ENCODE results near the gene SPACDR.
A peak's percentile ranks its signal among the peaks of the same experiment; 100 is the strongest.
"Not testable (repeated sequence)": the region's sequence is repeated elsewhere in the genome, so short reads cannot be mapped to it uniquely, and the experiment has no call there.

The SPACDR gene

DNA sequence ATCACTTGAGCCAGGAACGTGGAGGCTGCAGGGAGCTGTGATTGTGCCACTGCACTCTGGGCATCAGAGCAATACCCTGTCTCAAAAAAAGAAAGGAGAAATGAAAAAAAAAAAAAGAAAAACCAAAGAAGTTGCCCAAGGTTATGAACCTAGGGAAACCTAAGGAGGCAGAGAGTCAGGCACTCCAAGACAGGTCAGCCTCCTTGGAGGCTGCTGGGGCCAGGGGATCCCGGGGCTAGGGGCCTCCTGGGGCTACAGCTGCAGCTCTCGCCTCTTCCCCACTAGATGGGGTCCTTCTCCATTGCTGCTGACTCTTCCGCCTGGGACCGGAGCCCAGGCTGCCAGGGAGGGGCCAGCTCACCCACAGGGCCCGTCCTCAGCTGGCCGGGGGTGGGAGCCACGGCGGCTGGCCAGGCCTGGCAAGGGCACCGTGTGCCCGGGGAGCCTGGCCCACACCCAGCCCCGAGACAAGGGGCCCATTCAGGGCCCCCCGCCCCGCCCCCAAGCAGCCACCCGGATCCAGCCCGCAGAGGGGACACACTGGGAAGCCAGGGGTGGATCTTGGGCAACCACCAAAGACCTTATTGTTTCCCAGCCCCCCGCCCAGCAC lies 1.7 kb upstream of the SPACDR start:
- no peak for DNase-seq (ENCODE audit: low spot score)

DNA sequence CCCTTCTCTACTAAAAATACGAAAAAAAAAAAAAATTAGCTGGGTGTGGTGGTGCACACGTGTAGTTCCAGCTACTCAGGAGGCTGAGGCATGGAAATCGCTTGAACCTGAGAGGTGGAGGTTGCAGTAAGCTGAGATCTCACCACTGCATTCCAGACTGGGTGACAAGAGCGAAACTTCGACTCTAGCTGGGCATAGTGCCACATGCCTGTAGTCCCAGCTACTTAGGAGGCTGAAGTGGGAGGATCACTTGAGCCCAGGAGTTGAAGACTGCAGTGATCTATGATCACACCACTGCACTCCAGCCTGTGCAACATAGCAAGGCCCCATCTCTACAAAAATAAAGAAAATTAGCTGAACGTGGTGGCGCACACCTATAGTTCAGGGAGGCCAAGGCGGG lies 1.2 kb upstream of the SPACDR start:
- DNase-seq (ENCODE audit: low spot score), result no peak

DNA sequence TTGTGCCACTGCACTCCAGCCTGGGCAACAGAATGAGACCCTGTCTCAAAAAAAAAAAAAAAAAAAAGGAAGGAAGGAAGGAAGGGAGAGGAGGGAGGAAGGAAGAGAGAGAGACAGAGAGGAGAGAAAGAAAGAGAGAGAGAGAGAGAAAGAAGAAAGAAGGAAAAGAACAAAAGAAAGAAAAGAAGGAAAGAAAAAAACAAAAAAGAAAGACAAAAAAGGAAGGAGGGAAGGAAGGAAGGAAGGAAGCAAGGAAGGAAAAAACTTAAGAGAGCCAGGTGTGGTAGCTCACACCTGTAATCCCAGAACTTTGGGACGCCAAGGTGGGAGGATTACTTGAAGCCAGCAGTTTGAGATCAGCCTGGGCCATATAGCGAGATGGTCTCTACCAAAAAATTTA lies 731 bp upstream of the SPACDR start:
- DNase-seq (ENCODE audit: low spot score), result no peak

DNA sequence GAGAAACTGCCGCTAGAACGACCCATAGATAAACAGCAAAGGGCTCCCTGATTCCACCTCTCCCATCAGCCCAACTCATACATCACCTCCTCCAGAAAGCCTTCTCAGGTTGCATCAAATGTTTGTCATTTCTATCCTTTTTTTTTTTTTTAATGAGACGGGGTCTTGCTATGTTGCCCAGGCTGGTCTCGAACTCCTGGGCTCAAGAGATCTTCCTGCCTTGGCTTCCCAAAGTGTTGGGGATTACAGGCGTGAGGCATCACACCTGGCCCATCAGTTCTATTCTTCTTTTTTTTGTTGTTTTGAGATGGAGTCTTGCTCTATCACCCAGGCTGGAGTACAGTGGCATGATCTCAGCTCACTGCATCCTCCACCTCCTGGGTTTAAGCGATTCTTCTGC lies 7.0 kb downstream of the SPACDR start:
- no peak for DNase-seq (ENCODE audit: low spot score)

DNA sequence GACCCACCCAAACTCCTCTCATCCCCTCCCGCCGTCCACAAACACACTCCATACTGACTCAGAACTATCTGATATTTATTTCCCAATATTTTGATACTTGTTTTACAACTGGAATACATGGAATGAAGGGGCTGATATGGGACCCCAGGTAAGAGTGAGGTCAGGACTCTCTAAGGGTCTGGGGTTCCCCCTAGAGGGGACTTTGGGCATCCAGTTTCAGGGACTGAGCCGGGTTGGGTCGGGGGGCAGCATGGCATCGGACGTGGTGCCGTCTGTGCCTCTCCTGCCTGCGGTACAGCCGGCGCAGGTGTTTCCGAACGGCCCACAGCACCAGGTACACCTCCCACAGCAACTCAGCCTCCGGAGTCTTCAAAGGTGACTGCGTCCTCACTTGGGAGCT lies 7.5 kb downstream of the SPACDR start:
- no peak for DNase-seq (ENCODE audit: low spot score)

DNA sequence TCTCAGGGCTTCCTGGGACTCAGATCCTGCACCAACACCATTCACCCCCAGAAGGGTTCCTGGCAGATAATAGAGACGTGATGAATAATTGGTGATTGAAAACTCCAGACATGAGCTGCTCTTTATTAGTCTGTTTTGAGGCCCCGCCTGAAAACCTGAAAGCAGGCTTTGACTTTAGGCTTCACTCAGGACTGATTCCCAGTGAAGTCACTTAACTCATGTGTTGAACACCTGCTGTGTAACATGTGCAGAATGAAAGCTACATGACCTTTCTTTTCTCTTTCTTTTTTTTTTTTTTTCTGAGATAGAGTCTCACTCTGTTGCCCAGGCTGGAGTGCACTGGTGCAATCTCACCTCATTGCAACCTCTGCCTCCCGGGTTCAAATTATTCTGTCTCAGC lies 8.9 kb downstream of the SPACDR start:
- no peak for DNase-seq (ENCODE audit: low spot score)

DNA sequence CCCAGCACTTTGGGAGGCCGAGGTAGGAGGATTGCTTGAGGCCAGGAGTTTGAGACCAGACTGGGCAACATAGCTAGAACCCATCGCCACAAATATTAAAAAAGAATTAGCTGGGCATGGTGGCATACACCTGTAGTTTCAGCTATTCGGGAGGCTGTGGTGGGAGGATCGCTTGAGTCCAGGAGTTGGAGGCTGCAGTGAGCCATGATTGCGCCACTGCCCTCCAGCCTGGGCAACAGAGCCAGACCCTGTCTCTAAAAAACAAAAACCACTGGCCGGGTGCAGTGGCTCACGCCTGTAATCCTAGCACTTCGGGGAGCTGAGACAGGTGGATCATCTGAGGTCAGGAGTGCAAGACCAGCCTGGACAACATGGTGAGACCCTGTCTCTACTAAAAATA lies 10.2 kb downstream of the SPACDR start:
- not testable (repeated sequence) for DNase-seq (ENCODE audit: low spot score)

DNA sequence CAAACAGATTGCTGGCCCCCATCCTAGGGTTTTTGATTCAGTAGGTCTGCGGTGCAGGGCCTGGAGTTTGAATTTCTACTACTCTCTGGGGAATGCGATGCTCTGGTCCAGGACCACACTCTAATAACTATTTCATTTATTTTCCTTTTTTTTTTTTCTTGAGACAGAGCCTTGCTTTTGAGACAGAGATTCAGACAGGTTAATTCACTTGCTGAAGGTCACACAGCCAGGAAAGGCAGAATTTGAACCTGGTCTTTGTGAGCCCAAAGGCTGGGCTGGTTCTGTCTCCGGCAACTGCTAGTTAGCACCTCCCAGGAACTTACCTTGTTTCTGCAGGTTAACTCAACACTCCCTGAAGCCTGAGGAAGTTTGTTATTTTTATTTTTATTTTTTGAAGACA lies 11.5 kb downstream of the SPACDR start:
- no peak for DNase-seq (ENCODE audit: low spot score)

DNA sequence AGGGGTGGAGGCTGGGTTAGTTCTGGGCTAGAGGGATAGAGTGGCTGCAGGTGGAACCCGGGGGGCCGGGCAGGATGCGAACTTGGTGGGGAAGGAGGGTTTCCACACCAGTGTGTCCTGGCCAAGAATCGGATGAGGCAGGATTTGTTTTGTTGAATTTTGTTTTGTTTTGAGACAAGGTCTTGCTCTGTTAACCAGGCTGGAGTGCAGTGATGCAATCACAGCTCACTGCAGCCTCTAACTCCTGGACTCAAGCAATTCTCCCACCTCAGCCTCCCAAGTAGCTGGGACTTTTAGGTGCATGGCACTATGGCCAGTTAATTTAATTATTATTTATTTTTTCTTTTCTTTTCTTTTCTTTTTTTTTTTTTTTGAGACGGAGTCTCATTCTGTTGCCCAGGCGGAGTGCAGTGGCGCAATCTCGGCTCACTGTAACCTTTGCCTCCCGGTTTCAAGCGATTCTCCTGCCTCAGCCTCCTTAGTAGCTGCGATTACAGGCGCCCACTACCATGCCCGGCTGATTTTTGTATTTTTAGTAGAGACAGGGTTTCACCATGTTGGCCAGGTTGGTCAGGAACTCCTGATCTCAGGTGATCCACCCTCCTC lies 14.8 kb downstream of the SPACDR start:
- DNase-seq (ENCODE audit: low spot score), result no peak

DNA sequence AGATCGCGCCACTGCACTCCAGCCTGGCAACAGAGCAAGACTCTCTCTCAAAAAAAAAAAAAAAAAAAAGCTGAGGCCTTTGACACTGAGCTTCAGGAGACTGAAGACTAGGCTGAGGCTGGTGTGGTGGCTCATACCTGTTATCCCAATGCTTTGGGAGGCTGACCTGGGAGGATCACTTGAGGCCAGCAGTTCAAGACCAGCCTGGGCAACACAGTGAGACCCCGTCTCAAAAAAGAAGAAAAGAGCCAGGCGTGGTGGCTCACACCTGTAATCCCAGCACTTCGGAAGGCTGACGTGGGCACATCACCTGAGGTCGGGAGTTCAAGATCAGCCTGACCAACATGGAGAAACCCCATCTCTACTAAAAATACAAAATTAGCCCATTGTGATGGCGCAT lies 16.7 kb downstream of the SPACDR start:
- DNase-seq (ENCODE audit: low spot score), result not testable (repeated sequence)

DNA sequence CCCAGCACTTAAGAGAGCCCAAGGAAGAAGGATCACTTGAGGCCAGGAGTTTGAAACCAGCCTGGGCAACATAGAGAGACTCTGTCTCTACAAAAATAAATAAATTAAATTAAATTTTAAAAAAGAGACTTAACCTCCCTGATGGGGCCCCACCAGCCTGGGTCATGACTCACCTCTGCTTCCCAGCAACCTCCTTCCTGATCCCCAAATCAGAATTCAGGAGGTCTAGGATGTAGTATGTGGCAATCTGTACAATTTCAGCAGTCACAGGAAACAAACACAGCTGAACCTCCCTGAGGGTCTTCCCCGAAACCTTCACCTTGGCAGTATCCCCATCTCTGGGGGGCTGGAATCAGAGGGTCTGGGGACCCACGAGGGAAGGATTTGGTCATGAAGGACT lies 18.0 kb downstream of the SPACDR start:
- no peak for DNase-seq (ENCODE audit: low spot score)

DNA sequence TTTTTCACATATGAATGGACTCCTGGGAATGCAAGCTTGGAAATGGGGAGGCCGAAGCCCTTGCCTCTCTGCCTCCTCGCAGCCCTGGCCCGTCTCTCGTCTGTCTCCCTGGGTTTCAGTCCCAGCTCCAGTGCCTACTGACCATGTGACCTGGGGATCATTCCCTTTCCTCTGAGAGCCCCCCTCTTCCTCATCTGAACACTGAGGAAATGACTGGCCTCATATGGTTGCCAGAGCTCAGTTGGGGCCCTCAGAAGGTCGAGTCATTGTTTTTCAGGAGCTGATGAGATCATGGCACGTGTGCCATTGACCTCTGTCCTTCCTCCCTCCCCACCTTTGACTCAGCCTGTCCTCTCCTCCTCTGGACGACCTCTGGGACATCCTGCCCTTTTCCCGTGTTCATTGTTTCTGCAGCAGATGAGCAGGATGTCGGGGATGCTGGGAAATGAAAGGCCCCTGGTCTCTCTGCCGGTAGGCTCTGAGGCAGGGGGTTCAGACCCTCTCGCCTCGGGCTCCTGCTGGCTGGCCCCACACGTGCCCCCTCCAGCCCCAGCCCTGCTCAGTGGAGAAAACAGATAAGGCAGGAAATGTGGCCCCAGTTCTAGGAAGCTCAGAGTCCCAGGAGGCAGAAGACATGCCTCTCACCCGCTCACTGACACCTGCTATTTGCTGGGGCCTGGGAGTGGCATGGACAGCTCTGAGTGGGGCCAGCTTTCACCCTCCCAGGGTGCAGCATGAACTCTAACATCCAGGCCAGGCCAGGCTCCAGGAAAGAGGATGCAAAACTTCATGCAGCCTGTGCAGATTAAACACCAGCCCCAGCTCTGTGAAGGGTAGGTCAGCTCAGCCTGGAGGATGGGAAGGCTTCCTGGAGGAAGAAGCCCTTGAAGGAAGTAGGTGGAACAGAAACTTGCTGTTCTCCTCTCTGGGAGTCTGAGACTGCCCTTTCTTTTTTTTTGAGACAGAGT lies 19.5 kb downstream of the SPACDR start:
- no peak for DNase-seq (ENCODE audit: low spot score)

DNA sequence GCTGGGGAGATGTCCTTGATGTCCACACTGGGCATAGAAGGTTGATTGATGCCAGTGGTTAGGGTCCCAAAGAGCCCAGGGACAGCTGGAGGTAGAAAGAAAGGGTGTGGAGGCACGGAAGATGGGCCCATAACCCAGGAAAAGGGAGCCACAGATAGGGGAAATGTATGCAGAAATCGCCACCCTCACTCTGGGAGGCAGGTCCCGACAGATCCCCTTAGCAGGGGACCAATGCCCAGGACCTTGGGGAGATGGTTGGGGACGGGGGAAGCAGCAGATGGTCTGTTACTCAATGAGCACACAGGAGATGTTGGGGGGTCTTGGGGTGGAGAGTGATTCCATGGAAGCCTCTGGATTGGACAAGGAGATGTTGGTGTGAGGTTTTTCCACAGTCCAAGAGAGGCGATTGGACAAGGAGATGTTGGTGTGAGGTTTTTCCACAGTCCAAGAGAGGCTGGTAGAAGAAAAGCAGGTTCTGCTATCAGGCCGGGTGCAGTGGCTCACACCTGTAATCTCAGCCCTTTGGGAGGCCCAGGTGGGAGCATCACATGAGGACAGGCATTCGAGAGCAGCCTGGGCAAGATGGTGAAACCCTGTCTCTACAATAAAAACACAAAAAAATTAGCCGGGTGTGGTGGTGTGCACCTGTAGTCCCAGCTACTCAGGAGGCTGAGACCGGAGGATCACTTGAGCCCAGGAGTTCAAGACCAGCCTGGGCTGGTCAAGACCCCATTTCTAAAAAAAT lies 20.8 kb downstream of the SPACDR start:
- no peak for DNase-seq (ENCODE audit: low spot score)

DNA sequence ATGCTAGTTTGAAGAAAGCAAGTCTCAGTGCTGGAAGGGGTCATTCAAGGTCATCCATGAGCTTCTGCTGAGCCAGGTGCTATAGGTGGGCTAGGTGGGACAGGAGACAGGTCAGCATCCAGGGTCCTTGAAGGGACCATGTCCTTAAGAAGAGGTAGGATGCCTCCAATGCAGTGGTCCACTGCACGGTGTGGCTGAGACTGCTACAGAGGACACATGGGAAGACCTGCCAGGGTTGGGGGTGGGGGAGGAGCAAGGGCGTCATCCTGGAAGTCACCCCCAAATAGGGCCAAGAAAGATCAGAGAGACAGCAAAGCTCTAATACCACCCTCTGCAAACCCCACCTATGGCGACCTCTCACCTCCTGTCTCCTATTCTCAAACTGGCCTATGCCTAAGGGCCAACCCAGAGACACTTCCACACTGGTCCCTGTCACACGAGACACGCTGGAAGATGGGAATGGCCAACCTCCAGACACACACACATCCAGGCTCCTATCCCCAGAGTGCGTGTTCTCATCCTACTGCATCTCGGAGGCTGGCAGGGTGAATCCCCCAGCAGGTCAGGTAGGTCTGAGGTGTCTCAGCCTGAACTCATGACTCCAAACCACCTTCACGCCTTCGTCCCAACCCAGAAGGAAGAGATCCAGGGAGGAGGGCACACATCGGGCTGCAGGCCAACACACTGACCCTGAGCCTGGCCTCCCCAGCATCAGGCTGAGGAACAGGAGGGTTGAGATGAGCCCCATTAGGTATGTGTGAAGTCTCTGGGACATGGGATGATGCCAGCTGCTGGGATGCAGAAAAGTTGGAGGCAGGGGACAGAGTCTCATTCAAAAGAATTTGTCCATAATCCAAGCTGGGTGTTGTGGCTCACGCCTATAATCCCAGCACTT lies 22.2 kb downstream of the SPACDR start:
- no peak for DNase-seq (ENCODE audit: low spot score)

DNA sequence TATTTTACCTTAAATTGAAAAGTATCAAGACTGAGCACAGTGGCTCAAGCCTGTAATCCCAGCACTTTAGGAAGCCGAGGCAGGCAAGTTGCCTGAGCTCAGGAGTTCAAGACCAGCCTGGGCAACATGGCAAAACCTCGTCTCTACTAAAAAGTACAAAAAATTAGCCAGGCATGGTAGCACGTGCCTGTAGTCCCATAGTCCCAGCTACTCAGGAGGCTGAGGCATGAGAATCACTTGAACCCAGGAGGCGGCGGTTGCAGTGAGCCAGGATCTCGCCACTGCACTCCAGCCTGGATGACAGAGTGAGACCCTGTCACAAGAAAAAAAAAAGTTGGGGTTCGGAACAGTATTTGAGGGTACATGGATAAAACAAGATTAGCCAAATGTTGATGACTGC lies 24.8 kb downstream of the SPACDR start:
- not testable (repeated sequence) for DNase-seq (ENCODE audit: low spot score)

DNA sequence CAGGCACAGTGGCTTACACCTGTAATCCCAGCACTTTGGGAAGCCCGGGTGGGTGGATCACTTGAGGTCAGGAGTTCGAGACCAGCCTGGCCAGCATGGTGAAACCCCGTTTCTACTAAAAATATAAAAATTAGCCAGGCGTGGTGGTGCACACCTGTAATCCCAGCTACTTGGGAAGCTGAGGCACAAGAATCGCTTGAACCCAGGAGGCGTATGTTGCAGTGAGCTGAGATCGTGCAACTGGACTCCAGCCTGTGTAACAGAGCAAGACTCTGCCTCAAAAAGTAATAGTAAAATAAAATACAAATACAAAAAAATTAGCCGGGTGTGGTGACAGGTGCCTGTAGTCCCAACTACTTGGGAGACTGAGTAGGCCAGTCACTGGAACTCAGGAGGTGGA lies 25.3 kb downstream of the SPACDR start:
- DNase-seq (ENCODE audit: low spot score), result not testable (repeated sequence)

DNA sequence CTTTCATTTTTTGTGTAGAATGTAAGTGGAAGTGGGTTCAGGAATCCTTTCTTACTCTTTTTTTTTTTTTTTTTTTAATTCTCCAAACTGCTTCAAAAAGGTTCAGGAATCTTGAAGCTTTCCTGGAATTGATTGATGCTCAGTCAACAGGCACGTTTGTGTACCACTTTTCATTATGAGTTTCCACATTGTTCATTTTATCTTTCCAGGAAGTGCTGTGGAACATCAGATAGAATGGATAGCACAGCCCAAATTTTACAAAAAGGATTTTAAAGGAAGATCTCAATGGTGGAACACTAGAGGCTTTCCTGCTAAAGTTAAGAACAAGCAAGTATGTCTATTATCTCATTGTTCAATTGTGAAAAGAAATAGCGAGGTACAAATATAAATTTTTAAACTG lies 25.9 kb downstream of the SPACDR start:
- DNase-seq (ENCODE audit: low spot score), result no peak

DNA sequence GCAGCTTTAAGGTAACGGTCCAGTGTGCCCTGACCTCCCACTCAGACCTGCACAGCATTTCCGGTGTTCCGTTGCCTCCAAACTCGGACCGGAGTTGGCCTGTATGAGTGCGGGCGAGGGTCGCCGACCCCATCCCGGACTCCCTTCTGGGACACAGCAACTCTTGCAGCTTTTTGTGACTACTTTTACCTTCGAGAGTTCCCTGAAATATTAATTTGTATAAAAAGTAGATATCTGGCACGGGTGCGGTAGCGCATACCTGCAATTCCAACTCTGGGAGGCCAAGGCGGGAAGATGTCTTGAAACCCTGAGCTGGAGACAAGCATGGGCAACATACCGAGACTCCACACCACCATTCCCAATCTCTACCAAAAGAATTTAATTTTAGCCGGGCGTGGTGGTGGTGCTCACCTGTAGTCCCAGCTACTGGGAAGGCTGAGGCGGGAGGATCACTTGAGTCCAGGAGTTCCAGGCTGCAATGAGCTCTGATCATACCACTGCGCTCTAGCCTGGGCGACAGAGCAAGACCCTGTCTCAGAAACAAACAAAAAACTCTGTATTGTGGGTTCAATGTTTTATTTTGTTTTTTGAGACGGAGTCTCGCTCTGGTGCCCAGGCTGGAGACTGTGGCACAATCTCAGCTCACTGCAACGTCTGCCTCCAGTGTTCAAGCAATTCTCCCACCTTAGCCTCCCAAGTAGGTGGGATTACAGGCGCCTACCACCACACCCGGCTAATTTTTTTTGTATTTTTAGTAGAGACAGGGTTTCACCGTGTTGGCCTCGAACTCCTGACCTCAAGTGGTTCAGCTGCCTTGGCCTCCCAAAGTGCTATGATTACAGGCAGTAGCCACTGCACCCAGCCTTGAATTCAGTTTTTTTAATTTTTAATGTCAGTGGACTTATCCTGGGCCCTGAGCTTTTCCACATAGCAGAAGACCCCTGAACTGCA lies 26.6 kb downstream of the SPACDR start:
- DNase-seq (ENCODE audit: low spot score), result no peak

DNA sequence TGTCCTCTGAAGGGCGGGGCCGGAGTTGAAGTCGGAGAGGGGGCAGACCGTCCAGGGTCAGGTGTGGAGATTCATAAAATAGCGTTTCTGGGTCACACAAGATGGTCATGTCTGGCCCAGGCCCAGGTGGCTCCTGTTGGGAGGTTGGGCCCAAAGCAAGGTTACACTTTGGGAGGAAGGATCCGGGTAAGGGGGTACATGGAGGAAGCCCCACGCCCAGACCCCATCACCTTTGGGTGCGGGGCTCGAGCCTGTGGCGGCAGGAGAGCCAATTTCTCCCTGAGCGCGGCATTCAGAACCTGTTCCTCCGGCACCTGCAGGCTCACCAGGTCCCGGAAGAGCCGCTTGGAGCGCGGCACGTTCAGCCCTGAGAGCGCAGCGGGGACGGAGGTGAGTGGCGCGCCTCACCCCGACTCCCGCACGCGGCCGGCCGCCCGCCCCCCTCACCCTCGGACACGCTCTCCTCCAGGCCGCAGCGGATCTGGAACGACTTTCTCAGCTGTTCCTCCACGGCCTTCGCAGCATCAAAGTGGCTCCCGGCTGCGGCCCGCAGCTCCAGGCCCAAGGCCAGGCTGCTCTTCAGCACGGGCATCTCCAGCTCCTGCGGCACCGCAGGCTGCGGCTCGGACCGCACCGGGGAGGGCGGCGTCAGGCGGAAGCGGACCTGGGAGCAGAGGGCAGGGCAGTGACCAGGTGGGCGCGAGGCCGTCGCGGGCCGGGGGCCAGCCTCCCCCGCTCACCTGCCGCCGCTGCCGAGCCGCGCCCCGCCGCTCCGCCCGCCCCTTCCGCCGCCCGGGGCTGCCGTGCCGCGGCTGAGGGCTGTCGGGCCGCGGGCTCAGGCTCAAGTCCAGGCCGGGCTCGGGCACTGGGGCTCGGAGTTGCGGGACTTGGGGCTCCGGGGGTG lies 28.4 kb downstream of the SPACDR start:
- peak; percentile 41 for DNase-seq (ENCODE audit: low spot score)
